GM12872 (cell line): ENCODE results near the gene SH2D1A.

Experiments used
- TF ChIP-seq, protein P1 (sequence below): IDR thresholded peaks from 3 replicates; pipeline ENCODE4 v1.5.1; 2011; ENCODE audit warnings: low read depth, mild to moderate bottlenecking, low read length, moderate library complexity; ENCODE audit not compliant: insufficient read depth

The SH2D1A gene

DNA sequence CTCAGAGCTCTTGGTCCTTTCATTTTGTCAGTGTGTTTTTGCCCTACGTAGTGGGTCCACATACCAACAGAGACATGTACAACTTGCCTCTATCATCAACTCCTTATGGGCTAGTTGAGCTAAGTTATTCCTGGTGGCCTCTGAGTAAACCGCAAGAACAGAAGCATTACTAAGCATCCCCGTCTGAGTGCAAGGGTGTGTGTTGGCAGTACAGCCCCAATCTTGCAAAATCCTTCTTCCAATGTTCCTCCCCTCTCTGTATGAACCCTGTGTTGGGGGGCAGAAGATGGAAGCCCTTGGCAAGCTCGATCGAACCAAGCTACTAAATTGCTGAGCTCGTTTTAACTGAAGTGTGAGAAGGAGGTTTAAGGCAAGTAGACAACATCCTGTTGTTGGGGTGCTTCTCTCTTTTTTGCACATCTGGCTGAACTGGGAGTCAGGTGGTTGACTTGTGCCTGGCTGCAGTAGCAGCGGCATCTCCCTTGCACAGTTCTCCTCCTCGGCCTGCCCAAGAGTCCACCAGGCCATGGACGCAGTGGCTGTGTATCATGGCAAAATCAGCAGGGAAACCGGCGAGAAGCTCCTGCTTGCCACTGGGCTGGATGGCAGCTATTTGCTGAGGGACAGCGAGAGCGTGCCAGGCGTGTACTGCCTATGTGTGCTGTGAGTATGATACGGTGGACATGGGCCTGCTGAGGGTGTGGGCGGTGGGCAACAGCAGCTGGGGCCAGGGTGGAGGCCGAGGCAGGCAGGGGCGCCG lies at the start of gene SH2D1A:
Gene SH2D1A, plus strand, starts transcription at position 447 of the 760 bp plus-strand sequence. Its CDS starts 80 bp downstream, at position 527.
- TF ChIP-seq, protein P1, sequence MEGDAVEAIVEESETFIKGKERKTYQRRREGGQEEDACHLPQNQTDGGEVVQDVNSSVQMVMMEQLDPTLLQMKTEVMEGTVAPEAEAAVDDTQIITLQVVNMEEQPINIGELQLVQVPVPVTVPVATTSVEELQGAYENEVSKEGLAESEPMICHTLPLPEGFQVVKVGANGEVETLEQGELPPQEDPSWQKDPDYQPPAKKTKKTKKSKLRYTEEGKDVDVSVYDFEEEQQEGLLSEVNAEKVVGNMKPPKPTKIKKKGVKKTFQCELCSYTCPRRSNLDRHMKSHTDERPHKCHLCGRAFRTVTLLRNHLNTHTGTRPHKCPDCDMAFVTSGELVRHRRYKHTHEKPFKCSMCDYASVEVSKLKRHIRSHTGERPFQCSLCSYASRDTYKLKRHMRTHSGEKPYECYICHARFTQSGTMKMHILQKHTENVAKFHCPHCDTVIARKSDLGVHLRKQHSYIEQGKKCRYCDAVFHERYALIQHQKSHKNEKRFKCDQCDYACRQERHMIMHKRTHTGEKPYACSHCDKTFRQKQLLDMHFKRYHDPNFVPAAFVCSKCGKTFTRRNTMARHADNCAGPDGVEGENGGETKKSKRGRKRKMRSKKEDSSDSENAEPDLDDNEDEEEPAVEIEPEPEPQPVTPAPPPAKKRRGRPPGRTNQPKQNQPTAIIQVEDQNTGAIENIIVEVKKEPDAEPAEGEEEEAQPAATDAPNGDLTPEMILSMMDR, result no peak

- TF ChIP-seq, protein P1, result no peak
These were observed 46.0 kb upstream of the SH2D1A start for GRCh38 chrX:124300405-124300804.

DNA sequence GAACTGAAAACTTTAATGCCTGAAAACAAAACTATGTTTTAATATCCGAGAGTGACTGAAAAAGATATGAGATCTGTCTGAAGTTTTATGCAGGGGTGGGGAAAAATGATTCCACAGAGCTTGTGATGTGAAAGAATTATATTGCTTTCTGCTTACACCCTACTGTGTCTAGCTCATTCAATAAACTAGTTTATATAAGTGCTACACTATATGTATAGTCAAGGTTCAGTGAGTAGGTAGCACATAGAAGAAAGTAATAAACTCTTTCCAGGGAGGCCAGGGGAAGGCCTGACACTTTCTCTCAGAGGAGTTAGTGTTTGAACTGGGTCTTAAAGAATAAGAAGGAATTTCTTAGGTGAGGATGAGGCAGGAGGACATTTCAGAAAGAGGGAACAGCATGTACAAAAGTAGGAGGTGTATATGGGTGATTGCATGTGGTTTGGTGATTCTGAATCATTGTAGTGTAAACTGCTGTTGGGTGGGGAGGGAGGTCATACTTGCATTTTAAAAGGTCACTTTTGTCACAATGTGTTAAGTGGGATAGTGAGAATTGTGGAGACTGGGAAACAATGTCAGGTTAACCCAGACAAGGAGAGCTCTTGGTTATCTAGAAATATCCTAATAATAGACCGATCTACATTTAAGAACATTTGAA lies 39.0 kb upstream of the SH2D1A start:
- TF ChIP-seq, protein P1, result no peak

DNA sequence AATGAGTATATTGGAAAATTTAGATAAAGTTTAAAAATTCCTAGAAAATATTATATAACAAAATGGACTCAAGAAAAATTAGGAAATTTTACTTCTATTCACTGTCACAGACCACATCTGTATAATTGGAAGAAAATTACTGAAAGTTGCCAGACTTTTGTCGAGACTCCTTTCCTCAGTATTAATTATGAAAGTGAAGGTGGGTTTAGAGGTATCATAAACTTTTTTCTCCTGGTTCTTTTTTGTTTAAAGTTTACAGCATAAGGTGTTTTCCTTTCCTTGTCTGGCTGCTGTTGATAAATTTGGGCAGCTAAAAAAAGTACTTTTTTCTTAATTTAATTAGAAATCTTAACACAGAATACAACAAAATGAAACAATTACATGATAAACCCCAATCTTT lies 20.6 kb upstream of the SH2D1A start:
- TF ChIP-seq, protein P1, result no peak

GRCh38 chrX:124328765-124329164 lies 17.6 kb upstream of the SH2D1A start:
- TF ChIP-seq, protein P1, result no peak

- TF ChIP-seq, protein P1, result no peak
These were observed 13.6 kb upstream of the SH2D1A start, which contains the start of gene TEX13D for GRCh38 chrX:124332481-124333424. Gene TEX13D (plus strand): TSS chrX:124332660. CDS start chrX:124332918, 258 bp downstream.

GRCh38 chrX:124333862-124334261 lies 12.5 kb upstream of the SH2D1A start:
- TF ChIP-seq, protein P1, result no peak
